CD4-positive, alpha-beta T cell treated with Interleukin-10 for 1 hour (primary cell): ENCODE data around the gene EHD3.

ENCODE experiments used
- DNase-seq: peaks from one replicate; pipeline ENCODE4 v3.0.0-alpha.2; 2020

Gene EHD3

DNA sequence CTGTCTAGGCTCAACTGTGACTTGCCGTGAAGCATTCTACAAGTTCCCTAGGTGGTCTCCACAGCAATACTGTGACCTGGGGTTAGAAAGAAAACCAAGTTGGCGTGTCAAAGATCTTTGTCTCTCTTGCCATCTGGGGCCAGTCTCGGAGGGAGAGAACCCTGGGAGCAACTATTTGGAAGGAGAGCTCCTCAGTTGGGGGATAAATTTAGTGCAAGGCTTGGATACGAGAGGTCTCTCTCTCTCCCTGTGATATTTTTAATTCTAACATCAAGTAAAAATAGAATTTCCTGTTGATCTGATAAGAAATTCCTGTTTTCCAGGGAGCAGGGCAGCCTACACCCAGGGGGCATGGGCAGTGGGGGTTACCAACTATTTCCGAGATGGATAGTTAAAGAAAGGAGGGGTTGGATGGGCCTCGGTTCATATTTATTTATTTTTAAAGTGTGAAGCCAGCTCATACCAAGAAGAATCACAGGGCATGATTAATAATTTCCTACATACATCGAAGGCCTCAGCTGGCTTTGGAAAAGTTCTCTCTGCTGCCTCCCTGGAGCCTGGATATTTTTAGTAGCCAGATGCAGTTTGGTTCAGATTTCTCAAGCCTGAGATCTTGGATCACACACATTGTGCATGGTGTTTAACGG lies 62.8 kb downstream of the EHD3 start:
- DNase-seq = no peak

DNA sequence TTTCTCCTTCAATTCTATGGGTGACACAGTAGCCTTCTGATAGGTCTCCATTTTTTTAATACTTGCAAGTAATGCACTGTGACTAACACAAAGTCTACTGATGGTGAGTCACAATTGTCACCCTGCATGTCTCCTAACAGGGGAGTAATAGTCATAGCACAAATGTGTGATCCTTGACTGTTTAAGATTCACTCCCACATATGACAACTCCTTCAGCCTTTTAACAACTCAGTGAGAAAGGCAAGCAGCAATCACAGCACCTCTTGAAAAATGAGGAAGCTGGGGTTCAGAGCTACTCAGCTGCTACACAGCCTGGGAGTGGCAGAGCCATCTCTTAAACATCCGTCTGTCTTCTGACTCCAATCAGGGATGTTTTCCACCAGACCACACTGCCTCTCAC lies 63.8 kb downstream of the EHD3 start:
- DNase-seq = no peak

DNA sequence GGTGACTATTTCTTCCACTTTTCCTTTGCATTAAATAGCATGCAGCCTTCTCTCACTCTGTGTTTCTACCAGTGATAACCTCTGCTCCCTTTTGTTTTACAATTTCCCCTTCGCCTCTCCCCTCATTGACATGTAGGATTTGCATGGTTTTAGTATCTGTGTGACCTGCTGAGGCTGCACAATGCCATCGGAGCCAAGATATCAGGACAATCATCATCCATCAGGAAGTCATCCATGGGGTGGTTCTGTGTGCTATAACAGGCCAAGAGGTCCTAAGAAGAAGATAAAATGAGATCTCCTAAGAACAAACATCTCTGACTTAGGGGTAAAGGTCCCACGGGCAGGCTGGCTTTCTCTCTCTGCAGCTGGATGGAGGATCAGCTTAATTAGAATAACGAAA lies 65.6 kb downstream of the EHD3 start:
- no peak for DNase-seq

DNA sequence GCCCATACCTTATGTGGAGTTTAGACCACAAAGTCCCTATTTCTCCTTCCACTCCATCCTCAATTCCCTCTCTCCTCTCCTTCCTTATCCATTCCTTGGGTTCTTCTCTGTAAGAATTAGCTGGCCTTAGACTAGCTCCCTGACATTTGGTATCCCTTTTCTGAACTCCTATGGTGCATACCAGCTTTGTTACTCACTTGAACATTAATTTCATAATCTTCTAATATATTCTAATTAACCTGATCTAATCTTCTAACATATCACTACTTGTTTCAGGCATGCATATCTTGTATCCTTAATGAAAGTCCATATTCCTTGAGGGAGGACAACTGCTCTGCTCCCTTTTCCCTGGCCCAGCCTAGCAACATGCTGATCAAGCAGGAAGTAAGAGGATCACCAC lies 66.4 kb downstream of the EHD3 start:
- DNase-seq = no peak

DNA sequence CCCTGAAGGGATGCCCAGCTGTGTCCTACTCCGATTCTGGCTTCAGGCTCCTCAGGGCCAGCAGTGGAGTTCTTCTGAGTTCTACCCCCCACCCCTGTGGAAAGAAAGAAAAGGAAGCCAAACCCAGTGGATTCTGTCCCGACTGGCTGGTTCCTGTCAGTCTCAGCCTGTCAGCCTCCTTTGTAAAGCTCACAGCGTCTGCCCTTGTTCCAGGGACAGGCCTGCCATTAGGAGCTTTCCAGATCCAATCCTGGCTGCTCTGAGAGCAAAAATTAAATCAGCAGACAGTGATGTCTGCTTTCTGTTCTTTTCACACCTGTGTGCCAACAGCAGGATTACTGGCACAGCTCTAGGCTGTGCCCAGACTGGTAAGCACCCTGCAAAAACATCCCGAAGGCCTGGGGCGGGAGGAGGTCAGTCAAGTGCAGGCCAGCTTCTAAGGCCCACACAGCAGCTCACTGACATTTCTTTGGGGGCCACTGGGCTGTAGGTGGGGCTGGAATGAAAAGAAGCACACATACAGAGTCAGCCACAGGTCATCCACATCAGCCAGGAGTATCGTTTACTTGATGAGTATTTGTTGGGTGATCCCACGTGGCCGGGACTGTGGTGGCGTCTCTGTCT lies 69.1 kb downstream of the EHD3 start:
- no peak for DNase-seq

DNA sequence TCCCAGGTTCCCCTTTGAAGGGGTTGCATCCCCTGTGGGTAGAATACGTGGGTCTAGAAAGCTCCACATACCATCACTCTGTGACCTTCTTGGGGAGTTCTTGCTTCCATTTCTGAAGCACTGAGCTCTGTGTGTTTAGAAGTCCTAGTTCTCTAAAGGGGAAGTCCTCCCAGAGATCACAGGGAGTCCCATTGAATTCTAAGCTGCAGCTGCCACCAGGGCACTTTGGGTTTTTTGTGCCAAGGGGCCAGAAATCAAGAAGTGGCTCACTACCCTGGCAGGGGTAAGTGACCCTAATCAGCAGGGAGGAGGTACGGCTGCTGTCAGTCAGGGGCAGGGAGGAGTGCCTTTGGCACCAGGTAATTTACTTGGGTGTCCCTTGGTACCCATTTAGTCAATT lies 70.9 kb downstream of the EHD3 start:
- DNase-seq = no peak

DNA sequence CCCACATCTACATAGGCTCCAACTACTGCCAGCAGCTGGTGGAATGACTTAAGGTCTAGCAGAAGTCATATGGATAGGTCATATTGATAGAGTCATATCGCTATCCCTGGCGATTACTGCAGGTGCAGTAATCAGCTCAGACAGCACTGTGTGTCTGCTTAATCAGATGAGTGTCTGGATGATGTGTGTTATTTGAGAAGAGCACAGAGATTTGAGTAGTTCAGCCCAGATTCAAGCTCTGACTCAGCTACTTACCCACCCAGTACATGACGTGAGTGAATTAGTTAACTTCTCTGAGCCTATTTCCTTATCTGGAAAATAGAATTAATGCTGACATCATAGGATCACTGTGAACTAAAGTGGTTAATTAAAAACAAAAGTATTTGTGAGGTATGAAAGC lies 78.9 kb downstream of the EHD3 start:
- DNase-seq = no peak

DNA sequence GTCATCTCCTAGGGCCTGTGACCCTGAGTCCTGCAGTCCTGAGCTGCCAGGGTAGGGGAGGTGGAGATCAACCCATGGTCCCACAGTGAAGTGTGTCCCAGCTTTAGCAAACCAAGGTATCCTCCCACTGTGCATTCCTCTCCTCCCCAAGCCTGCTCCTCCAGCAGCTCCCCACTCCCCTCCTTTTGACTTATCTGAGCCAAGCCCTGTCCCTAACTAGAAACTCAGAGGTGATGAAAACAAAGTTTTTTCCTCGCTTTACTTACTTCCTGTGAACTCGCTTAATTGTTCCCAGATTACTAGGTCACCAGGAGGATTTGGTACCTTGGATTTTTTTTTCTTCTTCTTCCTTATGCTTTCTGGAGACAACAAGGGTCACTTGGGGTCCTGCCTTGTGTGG lies 80.8 kb downstream of the EHD3 start:
- no peak for DNase-seq

DNA sequence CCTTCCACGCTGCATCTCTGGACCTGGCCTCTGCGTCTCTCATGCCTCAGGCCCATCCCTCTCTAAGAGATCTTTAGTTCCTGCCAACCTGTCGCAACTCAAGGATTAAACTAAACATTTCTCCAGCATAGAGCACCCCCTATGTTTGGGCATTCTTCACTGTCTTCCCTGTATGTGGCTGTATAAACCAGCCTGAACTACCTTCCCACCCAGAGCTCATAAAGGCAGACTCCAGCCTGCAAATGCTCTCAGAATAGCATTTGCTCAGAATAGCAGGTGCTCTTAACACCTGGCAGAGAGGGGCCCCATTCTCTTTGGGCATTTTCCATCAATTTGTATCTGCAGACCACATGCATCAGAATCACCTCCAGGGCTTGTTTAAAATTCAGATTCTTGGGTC lies 83.4 kb downstream of the EHD3 start:
- no peak for DNase-seq

DNA sequence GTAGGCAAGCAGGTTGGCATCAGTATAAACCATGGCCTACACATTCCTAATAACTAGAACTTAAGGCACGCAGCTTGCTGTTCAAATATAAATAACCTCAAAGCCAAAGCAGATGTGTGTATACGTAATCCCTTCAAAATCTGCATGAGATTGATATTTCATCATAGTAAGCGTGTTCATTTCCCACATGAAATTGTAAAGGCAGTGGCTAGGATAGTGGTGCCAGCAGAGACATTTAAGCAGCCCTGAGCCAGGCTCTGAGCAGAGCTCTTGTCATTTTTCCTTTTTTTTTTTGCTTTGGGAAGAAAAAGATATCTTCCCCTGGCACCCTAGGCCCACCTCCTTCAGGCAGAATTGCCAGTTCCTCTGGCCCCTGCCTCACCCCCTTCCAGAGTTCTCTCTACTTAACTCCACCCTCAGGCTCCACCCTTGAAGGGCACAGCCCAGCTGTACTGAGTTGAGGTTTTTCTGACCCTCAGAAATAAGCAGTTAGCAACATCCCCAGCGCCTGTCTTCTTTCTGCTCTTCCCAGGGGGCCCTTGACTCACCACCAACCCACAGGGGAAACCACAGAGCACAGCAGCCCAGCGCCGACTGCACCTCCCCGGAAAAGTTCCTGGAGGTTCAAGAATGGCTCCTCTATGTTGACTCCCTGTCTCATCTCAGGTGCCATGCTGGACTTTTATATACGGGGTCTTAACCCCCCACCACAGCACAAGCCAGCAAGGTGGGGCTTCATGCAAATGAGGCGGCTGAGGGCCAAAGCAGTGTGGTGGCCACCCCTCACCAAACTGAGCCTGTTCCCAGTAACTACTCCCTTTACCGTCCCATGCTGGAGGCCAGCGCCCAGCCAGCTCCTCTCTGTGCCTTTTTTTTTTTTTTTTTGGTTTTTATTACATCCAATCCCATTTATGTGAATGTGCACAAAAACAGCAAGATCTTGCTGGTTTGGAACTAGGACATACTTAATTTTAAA lies 84.7 kb downstream of the EHD3 start:
- DNase-seq = peak; percentile 35
